ENCODE results near the gene SLC35A1. TPM values are rescaled to one million over a fixed set of nuclear protein-coding genes. Genes with fewer than 3 reads are reported as not detected.

SLC35A1 gene
- total RNA-seq, 4 donors from 2014 or later = 19.1 to 25.9 (median 24.2) TPM

DNA sequence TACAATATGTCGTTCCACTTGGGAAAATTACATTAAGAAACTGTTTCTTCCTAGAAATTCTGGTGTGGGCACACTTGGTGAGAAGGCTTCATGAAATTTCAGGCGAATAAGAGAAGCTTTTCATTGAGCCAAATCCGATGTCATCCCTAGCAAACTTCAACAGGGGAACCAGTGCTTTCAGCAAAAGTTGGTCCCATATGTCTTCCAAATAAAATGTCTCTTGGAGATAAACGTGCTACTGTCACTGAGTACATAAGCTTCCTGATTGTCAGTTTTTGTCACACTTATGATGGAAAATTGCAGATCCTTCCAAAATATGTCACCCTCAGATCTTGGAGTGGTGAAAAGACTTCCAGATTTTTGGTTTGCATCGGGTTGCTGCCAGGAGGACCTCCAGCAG is 31.1 kb upstream of the SLC35A1 start:
- Histone ChIP-seq H3K4me1 (no peaks in the 10 kb centered on the region), H3K4me3 (no peak overlapping the region), H3K9me3 (no peaks in the 10 kb centered on the region), H3K36me3 (no peaks in the 10 kb centered on the region), H3K27me3 (no peaks in the 10 kb centered on the region), H3K27ac (no peak overlapping the region)
- TF ChIP-seq EP300 (IDR thresholded peaks at IDR 0.05) = no peak
- TF ChIP-seq, protein P1, sequence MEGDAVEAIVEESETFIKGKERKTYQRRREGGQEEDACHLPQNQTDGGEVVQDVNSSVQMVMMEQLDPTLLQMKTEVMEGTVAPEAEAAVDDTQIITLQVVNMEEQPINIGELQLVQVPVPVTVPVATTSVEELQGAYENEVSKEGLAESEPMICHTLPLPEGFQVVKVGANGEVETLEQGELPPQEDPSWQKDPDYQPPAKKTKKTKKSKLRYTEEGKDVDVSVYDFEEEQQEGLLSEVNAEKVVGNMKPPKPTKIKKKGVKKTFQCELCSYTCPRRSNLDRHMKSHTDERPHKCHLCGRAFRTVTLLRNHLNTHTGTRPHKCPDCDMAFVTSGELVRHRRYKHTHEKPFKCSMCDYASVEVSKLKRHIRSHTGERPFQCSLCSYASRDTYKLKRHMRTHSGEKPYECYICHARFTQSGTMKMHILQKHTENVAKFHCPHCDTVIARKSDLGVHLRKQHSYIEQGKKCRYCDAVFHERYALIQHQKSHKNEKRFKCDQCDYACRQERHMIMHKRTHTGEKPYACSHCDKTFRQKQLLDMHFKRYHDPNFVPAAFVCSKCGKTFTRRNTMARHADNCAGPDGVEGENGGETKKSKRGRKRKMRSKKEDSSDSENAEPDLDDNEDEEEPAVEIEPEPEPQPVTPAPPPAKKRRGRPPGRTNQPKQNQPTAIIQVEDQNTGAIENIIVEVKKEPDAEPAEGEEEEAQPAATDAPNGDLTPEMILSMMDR (IDR thresholded peaks at IDR 0.05) = no peak
- TF ChIP-seq POLR2AphosphoS5 (IDR thresholded peaks at IDR 0.05) = no peak
- TF ChIP-seq POLR2A (IDR thresholded peaks at IDR 0.05) = no peak
- 86% methylated on average over 5 of the region's 5 CpGs for WGBS
- no peak for DNase-seq (ENCODE audit: low spot score in 2 of 2)

DNA sequence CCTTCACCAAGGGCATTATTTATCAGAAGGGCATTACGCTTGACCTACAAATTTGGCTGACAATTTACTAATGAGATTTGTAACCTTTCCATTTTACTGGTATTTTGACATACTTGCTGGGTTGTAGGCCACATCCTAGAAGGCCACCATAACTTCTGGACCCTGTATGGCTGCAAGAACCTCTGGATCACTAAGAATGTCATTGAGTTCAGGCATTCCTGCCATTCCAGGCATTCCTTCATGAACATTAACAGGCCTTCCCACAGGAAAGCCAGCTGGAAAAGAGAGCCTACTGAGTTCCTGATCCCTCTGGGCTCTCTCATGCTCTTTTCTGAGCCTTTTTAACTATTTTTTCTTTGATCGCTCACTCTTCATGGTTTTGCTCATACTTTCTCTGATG is 28.4 kb upstream of the SLC35A1 start:
- Histone ChIP-seq H3K4me3 (no peak overlapping the region), H3K36me3 (no peaks in the 10 kb centered on the region), H3K27me3 (no peaks in the 10 kb centered on the region), H3K27ac (no peak overlapping the region), H3K4me1 (no peaks in the 10 kb centered on the region), H3K9me3 (no peaks in the 10 kb centered on the region)
- TF ChIP-seq EP300 (IDR thresholded peaks at IDR 0.05) (no peak), POLR2AphosphoS5 (IDR thresholded peaks at IDR 0.05) (no peak), POLR2A (IDR thresholded peaks at IDR 0.05) (no peak)
- TF ChIP-seq, protein P1 (IDR thresholded peaks at IDR 0.05) = no peak
- no peak for DNase-seq (ENCODE audit: low spot score in 2 of 2)
- 96% methylated on average over 2 of the region's 2 CpGs for WGBS

DNA sequence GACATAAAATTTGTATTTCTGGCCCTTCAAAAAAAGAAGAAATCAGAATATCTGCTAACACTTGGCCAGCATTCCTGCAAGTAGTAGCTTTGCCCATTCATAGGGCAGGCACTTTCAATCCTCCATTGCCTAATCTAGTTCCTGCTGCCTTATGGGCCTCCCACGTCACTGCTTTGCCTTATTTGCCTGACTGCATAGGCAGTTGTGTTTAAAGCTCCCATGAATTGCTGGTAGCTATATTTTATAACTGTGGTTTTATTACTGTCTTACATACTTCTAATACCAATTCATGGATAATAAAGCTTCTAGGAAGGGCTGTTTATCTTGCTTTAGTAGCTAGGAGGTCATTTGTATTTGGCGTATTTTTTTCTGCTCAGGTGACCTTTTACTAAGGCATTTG is 7.7 kb upstream of the SLC35A1 start:
- Histone ChIP-seq H3K36me3 (no peaks in the 10 kb centered on the region), H3K4me3 (no peak overlapping the region), H3K9me3 (no peaks in the 10 kb centered on the region), H3K4me1 (no peaks in the 10 kb centered on the region), H3K27me3 (no peaks in the 10 kb centered on the region), H3K27ac (no peak overlapping the region)
- TF ChIP-seq POLR2A (IDR thresholded peaks at IDR 0.05) (no peak), POLR2AphosphoS5 (IDR thresholded peaks at IDR 0.05) (no peak)
- TF ChIP-seq, protein P1 (IDR thresholded peaks at IDR 0.05) = no peak
- 83% methylated on average over 2 of the region's 2 CpGs for WGBS
- DNase-seq (ENCODE audit: low spot score in 2 of 2) = no peak

DNA sequence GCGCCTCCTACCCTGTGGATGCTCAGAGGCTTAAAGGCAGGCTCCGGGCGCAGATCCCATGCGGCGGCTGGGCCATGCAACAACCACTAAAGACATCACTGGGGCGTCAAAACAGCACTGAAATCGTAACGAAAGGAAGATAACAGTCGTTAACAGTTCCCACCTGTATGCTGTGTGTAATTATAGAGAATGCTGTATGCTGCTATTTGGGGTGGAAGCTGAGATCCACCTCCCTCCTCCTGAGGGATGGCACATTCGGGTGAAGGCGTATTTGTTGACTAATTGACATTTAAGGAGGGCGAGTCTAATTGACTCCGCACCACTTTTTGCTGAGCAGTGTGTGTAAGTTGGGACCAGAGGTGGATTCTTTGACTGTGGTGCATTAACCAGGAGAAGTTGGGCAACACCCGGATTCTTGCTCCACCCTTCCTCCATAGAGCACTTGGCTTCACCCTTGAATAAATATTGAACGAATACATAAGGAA is 687 bp downstream of the SLC35A1 start:
- DNase-seq (ENCODE audit: low spot score in 2 of 2) = no peak
- H3K4me3 ChIP-seq = peak overlapping the region; percentile 60
- TF ChIP-seq POLR2AphosphoS5 (IDR thresholded peaks at IDR 0.05) (no peak), EP300 (IDR thresholded peaks at IDR 0.05) (no peak)
- TF ChIP-seq, protein P1 (IDR thresholded peaks at IDR 0.05) = no peak
- no peaks in the 10 kb centered on the region for H3K9me3 ChIP-seq
- WGBS = 1% methylated on average over 13 of the region's 15 CpGs
- peak overlapping the region; percentile 92 for H3K27ac ChIP-seq
- H3K4me1 ChIP-seq = peaks cover 9% of the 10 kb centered on the region
- no peaks in the 10 kb centered on the region for H3K36me3 ChIP-seq
- no peaks in the 10 kb centered on the region for H3K27me3 ChIP-seq

DNA sequence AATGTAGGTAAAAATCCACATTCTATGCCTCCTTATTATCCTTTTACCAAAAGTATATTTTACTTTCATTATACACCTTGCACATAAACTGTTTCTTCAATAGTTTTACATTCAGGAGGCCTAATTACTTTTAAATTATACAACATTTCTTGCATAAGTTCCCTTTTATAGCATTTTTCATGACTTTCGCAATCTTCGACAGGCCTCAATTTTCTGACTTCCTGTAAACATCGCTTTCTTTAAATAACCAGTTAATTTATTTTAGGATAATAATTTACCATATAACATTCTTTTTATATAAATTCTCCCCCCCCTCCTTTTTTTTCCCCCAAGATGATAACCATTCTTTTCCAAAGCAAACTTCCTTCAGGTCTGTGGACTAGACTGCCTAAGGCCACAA is 9.2 kb downstream of the SLC35A1 start:
- TF ChIP-seq POLR2A (IDR thresholded peaks at IDR 0.05) (no peak), POLR2AphosphoS5 (IDR thresholded peaks at IDR 0.05) (no peak), EP300 (IDR thresholded peaks at IDR 0.05) (no peak)
- TF ChIP-seq, protein P1 (IDR thresholded peaks at IDR 0.05) = no peak
- H3K4me1 ChIP-seq = no peaks in the 10 kb centered on the region
- H3K4me3 ChIP-seq = no peak overlapping the region
- 87% methylated on average over 3 of the region's 3 CpGs for WGBS
- H3K27me3 ChIP-seq = no peaks in the 10 kb centered on the region
- no peak overlapping the region for H3K27ac ChIP-seq
- H3K9me3 ChIP-seq = no peaks in the 10 kb centered on the region
- DNase-seq (ENCODE audit: low spot score in 2 of 2) = no peak
- H3K36me3 ChIP-seq = peaks cover 3% of the 10 kb centered on the region
